Measurements from ENCODE around the gene PI4K2A.
"Not testable (repeated sequence)": the region's sequence is repeated elsewhere in the genome, so short reads cannot be mapped to it uniquely, and the experiment has no call there.

Gene PI4K2A

DNA sequence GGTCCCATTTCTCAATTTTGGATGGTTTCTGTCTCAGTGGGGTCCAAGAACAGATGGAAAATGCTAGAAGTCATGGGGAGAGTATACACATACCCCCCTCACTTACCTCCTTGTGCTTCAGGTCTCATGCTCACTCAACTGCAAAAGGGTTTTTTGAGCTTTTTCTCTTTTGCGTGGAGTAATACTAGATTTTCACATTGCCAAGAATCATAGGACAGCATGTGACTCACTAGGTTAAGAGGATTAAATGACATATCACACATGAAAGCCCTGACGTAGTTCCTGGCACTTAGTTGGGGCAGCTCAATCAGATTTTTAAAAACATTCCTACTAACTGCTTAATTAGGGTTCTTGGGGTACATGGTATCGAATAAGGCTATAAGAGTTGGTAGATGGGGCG lies 4.5 kb downstream of the PI4K2A start:
- TF ChIP-seq, protein P1, sequence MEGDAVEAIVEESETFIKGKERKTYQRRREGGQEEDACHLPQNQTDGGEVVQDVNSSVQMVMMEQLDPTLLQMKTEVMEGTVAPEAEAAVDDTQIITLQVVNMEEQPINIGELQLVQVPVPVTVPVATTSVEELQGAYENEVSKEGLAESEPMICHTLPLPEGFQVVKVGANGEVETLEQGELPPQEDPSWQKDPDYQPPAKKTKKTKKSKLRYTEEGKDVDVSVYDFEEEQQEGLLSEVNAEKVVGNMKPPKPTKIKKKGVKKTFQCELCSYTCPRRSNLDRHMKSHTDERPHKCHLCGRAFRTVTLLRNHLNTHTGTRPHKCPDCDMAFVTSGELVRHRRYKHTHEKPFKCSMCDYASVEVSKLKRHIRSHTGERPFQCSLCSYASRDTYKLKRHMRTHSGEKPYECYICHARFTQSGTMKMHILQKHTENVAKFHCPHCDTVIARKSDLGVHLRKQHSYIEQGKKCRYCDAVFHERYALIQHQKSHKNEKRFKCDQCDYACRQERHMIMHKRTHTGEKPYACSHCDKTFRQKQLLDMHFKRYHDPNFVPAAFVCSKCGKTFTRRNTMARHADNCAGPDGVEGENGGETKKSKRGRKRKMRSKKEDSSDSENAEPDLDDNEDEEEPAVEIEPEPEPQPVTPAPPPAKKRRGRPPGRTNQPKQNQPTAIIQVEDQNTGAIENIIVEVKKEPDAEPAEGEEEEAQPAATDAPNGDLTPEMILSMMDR (conservative IDR thresholded peaks at IDR 0.05; ENCODE audit: low read length), result no peak
- no peak for DNase-seq (ENCODE audit: low read depth)
- no peak overlapping the region for H3K4me3 ChIP-seq (ENCODE audit: low read length)

DNA sequence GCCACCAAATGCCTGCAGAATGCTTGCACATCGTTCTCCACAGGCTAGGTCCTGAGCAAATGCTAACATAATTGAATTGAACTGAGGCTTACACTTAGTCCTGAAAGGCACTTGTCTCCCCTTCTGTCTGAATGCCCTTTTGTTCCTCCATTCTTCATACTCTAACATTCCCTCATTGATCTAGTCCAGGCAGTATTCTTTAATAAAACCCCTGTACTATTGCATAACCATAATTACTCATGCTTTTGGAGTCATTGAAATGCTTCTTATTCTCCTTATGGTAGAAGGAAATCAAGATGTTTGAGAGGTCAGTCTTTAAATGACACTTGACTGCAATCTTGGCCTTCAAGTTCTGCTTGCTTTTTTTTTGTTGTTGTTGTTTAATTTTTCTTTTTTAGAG lies 7.1 kb downstream of the PI4K2A start:
- H3K4me3 ChIP-seq (ENCODE audit: low read length), result no peak overlapping the region
- peak; percentile 62 for DNase-seq (ENCODE audit: low read depth)
- TF ChIP-seq, protein P1 (conservative IDR thresholded peaks at IDR 0.05; ENCODE audit: low read length), result no peak

DNA sequence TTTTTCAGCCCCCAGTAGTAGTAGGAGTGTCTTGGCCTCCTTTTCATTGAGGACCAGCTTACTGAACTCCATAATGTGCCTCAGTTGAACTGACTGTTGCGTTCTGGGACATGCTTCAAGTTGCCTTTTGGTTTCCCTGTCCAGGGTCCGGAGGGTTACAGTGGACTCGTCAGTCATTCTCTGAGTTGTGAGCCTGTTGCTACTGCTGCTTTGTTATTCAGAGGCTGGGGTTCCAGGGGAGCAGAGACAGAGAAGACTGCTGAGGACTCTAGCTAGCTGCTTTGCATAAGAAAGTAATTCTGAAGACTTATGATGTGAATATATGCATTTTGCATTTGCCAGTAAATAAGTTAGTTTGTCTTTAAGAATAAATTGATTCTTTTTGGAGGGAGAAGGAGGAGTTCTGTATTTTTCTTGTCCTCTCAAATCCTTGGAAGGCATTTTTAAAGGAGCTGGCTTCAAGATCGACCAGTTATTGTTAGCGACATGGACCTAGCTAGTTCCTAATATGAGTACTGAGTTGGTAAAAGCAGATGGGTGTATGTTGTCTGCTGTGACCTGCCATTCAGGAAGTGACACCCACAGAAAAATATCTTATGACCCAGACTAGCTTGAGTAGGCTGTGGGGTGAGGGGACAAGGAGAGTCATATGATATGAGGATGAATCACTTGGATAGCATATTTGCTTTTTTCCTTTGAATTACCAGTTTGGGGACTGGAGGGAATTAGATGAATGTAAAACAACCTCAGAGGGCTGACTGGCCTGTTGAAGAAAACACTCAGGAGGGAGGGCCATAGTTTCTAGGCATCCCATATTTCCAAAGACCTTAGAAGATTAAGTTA lies 8.3 kb downstream of the PI4K2A start:
- no peak overlapping the region for H3K4me3 ChIP-seq (ENCODE audit: low read length)
- DNase-seq (ENCODE audit: low read depth), result peak; percentile 93
- TF ChIP-seq, protein P1 (conservative IDR thresholded peaks at IDR 0.05; ENCODE audit: low read length), result no peak

DNA sequence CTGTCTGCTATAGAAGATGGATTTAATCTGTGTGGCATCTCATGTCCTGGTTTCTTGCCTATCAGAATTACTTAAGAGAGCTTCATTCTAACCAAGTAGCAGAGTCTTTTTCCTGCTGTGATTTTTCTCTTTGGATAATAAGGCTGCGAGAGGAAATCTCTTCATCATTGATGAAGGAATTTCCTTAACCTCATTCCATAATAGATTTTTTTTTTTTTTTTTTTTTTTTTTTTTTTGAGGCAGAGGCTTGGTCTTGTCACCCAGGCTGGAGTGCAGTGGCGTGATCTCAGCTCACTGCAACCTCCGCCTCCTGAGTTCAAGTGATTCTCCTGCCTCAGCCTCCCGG lies 8.9 kb downstream of the PI4K2A start:
- not testable (repeated sequence) for H3K4me3 ChIP-seq (ENCODE audit: low read length); DNase-seq (ENCODE audit: low read depth)

DNA sequence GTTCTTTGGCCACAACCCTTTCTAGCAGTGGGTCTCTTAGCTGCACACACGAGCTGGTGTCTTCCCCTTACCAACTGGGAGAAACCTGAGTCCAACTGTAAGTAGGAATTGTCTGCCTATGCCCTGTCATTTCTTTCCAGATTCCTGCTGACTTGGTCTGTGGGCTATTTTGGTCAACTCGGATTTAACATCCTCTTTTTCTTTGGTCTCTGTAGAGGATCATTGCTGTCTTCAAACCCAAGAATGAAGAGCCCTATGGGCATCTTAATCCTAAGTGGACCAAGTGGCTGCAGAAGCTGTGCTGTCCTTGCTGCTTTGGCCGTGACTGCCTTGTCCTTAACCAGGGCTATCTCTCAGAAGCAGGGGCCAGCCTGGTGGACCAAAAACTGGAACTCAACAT lies 10.3 kb downstream of the PI4K2A start:
- TF ChIP-seq, protein P1 (conservative IDR thresholded peaks at IDR 0.05; ENCODE audit: low read length), result no peak
- DNase-seq (ENCODE audit: low read depth), result no peak
- no peak overlapping the region for H3K4me3 ChIP-seq (ENCODE audit: low read length)

DNA sequence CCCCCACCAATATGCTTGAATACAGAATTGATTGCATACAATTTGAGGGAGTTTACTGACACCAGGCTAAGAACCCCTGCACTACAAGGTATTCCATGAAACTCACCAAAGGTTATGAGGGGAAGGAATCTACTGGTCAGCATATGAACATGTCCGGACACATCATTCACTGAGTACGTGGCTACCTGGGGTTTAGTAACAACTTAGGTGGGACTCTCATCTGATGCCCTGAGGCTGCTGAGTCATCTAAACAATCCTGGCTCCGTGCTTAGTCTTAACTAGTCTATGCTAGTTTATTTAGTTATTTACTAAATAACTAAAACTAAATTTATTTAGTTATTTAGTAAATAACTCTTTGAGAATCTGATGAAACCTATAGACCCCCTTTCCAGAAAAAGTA lies 11.3 kb downstream of the PI4K2A start:
- H3K4me3 ChIP-seq (ENCODE audit: low read length), result no peak overlapping the region
- TF ChIP-seq, protein P1 (conservative IDR thresholded peaks at IDR 0.05; ENCODE audit: low read length), result no peak
- DNase-seq (ENCODE audit: low read depth), result no peak

DNA sequence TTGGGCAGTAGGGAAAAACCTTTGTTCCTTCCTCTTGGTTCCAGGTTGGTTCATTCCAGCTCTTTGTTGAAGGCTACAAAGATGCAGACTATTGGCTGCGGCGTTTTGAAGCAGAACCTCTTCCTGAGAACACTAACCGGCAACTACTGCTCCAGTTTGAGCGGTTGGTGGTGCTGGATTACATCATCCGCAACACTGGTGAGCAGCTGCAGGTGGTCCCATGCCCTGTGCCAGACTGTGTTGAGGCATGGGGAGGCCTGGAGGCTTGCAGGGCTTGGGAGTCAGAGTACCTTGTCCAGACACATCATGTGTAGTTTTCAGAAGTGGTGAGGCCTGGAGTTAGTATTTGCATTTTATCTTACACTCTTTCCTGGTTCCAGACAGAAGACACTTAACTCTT lies 16.3 kb downstream of the PI4K2A start:
- TF ChIP-seq, protein P1 (conservative IDR thresholded peaks at IDR 0.05; ENCODE audit: low read length), result no peak
- H3K4me3 ChIP-seq (ENCODE audit: low read length), result no peak overlapping the region
- no peak for DNase-seq (ENCODE audit: low read depth)
